Measurements from ENCODE around the gene PLEKHA6.
A peak's percentile ranks its signal among the peaks of the same experiment; 100 is the strongest.

Gene PLEKHA6

DNA sequence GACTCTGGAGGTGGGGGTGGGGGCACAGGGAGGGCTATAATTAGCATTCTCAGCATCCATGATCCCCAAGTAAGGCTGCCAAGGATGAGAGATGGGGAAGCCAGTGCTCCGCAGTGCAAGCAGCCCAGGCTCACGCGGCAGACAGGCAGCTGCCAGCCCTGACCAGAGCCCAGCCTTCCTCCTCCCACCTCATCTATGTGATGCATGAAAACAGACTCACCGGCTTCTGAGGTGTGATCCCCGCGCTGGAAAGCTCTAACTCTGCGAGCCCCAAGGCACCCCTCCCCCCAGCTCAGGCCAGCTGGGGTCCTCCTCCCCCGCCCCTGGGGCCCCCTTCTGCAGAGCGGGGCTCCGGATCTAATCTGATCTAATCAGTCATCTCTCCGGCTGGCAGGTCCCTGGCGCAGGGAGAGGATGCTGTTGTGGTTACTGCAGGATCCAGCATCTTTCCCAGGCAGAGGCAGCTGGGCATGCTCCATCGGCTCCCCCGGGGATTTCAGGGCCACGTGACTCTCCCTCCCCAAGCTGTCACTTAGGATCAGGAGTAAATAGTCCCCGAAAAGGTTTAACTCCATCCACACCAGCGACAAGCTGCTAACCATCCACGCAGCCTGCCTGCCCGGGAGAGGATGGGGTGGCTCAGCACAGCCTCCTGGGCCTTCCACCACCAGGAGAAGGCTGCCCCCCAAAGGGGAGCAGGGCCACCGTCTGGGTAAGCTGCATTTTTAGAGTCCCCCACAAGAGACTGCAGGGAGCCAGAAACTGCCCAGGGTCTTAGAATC, at the start of gene PLEKHA6:
Gene PLEKHA6 (minus strand): TSS at position 456 of the 782 bp plus-strand sequence. CDS start 86,202 bp downstream, outside the sequence.
- peak; percentile 54 for DNase-seq (ENCODE audit: low spot score)

GRCh38 chr1:204409123-204409522, 49.4 kb upstream of the PLEKHA6 start:
- DNase-seq (ENCODE audit: low spot score): no peak

- DNase-seq (ENCODE audit: low spot score): no peak
Measured at GRCh38 chr1:204408602-204409001, 48.9 kb upstream of the PLEKHA6 start.

GRCh38 chr1:204408074-204408507, 48.4 kb upstream of the PLEKHA6 start:
- peak; percentile 54 for DNase-seq (ENCODE audit: low spot score)

DNA sequence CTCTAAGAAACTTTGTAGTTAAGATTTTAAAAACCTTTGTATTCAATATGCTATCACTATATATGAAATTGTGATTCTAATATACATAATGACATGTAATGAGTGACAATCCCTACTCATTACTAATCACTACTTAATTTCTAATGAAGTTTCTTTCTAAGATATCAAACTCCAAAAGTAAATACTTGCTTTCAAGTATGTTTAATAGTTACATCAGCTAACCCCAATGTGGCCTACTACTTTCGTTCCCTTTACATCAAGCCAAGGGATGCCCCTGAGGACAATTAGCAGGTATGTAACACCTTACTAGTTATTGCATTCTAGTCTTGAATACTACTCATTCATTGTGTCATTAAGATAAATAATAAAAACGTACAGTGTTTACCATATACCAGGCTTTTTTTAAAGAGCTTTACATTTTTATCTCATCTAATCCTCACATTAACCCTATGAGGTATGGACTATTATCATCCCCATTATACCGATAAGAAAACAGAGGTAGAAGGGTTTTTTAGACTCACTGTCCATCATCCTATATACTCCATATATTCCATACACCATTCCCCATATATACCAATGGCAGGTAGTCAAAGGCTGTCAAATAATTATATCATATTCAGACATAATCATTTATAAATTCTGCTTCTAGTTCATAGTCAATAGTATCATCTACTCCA, 47.7 kb upstream of the PLEKHA6 start:
- DNase-seq (ENCODE audit: low spot score): no peak

- DNase-seq (ENCODE audit: low spot score): no peak
Measured at GRCh38 chr1:204406621-204407020, 46.9 kb upstream of the PLEKHA6 start.

GRCh38 chr1:204405988-204406387, 46.3 kb upstream of the PLEKHA6 start:
- DNase-seq (ENCODE audit: low spot score): no peak

DNA sequence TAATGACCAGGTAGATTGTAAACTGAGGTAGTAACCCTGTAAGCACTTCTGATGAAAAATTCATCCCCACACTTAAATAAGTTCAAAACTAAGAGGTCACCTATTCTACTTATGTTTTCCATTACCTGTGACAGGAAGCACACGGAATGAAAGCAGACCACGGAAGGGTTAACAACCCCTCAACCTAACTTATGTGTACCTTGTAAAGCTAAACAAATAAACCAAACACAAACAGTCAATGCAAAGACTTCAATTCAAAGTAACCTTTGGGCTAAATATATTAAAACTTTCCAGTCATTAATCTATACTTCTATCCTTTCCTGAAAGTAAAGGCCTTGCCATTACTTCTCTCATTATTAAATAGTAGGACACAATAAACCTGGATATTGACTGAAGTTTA, 44.9 kb upstream of the PLEKHA6 start:
- DNase-seq (ENCODE audit: low spot score): no peak

- no peak for DNase-seq (ENCODE audit: low spot score)
Measured at GRCh38 chr1:204402391-204402790, 42.7 kb upstream of the PLEKHA6 start.

GRCh38 chr1:204401730-204402129, 42.0 kb upstream of the PLEKHA6 start:
- DNase-seq (ENCODE audit: low spot score): no peak

- no peak for DNase-seq (ENCODE audit: low spot score)
Measured at GRCh38 chr1:204400882-204401510, 41.3 kb upstream of the PLEKHA6 start.

GRCh38 chr1:204398197-204399125, 38.7 kb upstream of the PLEKHA6 start:
- peak; percentile 74 for DNase-seq (ENCODE audit: low spot score)

DNA sequence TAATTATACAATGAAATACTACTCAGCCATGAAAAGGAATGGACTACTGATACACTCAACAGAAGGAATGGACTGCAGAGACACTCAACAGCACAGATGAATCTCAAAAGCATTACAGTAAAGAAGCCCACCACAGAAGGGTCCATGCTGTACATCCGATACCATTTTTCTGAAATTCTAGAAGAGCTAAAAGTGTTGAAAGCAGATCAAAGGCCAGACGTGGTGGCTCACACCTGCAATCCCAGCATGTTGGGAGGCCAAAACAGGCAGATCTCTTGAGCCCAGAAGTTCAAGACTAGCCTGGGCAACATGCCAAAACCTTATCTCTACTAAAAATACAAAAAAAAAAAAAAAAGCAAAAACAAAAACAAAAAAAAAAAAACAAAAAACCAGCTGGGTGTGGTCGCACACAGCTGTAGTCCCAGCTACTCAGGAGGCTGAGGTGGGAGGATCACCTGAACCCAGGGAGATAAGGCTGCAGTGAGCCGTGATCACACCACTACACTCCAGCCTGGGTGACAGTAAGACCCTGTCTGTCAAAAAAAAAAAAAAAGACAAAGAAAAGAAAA, 36.4 kb upstream of the PLEKHA6 start:
- no peak for DNase-seq (ENCODE audit: low spot score)

- no peak for DNase-seq (ENCODE audit: low spot score)
Measured at GRCh38 chr1:204391629-204392028, 31.9 kb upstream of the PLEKHA6 start.

DNA sequence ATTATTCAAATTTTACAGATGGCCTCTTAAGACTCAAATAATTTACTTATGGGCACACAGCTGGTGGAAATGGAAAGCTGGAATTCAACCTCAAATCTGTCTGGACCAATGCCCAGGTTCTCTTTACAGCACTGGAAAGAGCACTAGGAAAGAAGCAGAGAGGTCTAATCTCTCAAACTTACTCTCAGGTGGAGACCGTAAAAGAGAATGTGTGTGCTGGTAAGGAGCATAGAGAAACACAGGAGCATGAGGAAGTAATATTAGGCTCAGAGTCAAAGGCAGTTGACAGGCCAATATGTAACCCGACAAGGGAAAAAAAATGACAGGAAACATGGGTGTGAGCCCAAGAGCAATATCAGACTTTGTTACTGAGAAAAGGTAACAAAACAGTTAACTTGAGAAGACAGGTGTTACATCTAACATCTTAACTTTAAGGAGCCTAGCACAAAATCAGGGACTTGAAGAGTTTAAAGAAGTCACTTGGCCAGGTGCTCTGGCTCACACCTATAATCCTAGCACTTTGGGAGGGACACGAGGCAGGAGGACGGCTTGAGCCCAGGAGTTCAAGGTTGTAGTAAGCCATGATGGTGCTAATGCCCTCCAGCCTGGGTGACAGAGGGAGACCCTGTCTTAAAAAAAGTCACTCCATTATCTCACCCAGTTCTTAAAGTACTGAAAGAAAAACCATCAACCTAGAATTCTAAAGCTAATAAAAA, 31.2 kb upstream of the PLEKHA6 start:
- no peak for DNase-seq (ENCODE audit: low spot score)

GRCh38 chr1:204385727-204386126, 26.0 kb upstream of the PLEKHA6 start:
- DNase-seq (ENCODE audit: low spot score): no peak

GRCh38 chr1:204384636-204385352, 25.1 kb upstream of the PLEKHA6 start:
- DNase-seq (ENCODE audit: low spot score): peak; percentile 75

GRCh38 chr1:204383163-204383904, 23.6 kb upstream of the PLEKHA6 start:
- no peak for DNase-seq (ENCODE audit: low spot score)

DNA sequence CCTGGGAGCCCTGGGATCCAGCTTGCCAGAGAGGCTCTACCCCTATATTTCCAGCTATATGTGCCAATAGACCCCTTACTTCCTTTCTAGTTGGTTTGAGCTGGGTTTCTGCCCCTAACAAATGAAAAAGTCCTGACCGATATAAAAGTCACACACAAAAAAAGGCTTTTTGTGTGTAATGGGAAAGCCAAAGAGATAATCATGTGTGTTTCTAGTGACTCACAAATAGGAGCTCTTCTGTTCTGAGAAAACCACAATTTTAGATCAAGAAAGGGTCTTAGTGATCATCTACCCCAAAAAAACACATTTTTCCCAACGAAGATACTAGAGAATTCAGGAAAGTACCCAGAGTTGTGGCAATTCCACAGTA, 23.0 kb upstream of the PLEKHA6 start:
- no peak for DNase-seq (ENCODE audit: low spot score)

Data from AG08396 (cell line).